Measurements from ENCODE around the gene DLG2. TPM values are rescaled to one million over a fixed set of nuclear protein-coding genes. Genes with fewer than 3 reads are reported as not detected.
"Not testable (repeated sequence)": the region's sequence is repeated elsewhere in the genome, so short reads cannot be mapped to it uniquely, and the experiment has no call there.

DLG2 gene
- total RNA-seq, 1 donor from 2014 or later, result 6.3 TPM

DNA sequence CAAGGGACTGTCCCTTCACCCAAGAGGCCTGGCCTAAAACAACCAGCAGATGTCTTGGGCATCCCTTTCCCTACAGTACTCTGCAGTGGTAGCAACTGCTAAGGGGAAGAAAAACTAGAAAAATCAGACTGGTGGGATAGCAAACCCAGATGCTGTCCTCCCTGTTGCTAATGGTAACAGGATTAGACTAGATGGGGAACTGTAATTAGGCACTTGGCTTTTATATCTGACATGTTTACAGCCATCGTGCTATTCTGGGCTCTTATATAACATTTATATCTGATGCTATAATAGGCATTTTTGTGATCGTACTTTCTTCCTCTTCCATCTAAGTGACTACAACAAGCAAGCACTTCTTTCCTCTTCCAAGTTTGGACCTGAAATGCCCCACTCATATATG, 316.7 kb downstream of the DLG2 start:
- no peak for ATAC-seq

DNA sequence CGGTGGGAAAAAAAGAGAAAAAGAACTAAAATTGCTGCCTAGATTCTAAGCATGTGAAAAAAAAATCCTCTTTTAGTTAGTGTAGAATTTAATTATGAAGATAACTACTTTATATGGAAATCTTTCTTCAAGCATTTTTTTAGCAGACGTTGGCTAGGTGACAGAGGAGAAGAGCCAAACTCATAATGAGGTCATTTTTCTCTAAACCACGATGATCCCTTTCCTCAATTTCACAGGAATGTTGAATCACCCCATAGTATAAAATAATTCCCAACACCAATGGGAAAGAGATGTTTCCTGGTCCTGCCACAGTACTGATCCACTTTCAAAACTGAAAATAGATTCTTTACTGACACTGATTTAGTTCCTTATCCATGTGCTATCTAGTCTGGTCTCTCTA, 319.8 kb downstream of the DLG2 start:
- ATAC-seq, result no peak

DNA sequence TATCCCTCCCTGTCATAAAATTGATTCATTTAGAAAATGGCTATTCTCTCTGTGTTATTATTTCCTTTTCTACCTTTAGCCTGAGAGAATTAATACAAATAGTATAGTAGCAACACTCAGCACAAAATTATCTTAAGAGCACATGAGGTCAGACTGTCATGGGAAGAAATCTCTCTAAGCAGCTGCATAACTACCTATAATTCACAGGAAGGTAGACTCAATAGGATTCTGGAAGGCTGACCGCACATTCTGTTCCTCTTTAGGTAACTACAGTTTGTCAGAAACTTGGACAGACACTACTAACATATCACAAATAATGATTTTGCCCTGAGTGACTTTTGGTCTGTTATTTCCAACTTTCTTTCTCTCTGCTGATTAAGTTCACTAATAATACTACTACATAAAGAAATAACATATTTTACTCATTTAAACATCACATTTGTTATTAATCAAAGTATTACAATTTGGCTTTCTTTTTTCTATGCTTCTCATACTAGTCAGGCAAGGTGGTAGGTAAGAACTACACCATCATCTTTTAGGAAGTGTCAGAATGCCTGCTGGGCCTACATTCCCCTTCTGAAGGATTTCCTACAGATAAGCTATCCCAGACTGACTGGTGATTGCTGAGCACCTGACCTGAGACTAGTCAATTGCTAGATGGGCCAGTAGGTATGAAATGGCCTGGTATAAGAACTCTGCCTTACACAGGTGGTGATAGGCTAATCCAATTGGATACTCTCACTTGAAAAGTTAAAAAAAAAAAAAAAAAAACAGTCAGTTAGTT, 325.1 kb downstream of the DLG2 start:
- ATAC-seq, result no peak

DNA sequence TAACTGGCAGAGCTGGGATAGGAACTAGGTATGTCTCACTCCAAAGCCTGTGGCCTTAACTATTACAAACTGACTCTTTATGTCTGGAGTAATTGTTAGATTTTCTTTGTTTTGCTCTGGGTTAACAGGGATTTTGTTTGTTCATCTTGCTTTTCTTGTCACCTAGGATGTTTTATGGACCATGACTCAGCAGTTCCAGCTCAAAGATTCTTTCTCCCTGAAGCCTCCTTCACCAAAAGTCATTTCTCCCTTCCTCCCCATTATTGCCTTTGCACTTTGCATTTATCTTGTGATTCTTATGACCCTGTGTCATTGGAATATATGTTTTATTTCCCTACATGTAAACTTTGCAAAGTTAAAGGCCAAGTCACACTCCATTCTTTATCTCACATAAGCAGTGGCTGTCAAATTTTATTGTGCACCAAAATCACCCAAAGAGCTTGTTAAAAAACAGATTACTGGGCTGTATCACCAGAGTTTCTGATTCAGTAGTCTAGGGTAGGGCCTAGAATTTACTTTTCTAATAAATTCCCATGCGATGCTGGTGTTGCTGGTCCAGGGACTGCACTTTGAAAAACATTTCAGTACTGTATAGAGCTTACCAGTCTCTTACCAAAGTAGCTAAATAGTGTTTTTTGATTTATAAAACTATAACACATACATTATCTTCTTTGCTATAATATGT, 327.7 kb downstream of the DLG2 start:
- no peak for ATAC-seq

DNA sequence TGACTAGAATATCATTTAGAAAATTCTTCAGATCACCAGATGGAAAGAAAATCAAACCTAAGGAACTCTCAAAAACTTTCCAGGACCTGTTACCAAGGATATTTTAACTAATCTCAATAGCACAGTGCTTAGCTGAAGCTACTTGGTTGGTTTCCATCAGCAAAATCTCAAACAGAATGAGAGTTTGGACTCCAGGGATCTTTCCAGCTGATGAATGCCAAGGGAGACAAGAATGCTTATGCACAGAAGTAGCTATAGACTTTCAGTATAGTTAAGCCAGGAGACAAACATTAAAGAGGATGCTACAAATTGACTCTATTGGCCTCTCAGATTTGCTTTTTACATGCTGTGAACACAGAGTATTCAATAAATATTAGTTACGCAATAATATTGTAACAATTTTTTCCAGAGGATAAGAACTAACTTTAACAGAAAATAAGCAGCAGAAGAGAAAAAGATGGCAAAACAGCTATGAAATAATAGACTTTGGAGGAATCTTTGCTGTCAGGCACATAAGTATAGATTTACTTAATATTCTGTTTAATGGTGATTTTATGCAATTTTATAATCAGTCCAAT, 331.4 kb downstream of the DLG2 start:
- ATAC-seq, result no peak

DNA sequence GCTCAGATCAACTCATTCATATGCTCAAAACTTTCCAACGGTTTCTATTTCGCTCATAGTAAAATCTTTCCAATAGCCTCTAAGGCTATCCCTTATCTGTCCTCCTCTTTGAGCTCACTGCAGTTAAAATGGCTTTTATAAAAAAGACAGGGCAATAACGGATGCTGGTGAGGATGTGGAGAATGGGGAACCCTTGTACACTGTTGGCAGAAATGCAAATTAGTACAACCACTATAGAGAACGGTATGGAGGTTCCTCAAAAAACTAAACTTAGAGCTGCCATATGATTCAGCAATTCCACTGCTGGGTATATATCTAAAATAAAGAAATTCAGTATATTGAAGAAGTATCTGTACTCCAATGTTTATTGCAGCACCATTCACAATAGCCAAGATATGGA, 345.6 kb downstream of the DLG2 start:
- no peak for ATAC-seq

DNA sequence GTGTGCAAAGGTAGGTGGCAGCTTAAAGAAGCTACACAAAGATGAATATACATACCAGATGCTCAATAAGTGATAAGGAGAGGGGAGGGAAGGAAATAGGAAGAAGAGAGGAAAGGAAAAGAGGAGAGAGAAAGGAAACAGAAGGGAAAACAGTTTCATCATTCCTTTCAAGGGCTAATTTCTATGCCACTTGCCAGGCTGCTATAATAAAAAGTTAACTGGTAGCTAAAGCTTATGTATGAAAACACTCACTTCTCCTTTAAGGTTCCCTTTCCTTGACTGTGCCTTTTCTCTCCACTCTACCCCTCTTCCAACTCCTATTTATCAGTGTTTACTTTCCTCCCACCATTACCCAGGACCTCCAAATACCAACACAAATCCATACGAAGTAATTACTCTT, 347.9 kb downstream of the DLG2 start:
- no peak for ATAC-seq

DNA sequence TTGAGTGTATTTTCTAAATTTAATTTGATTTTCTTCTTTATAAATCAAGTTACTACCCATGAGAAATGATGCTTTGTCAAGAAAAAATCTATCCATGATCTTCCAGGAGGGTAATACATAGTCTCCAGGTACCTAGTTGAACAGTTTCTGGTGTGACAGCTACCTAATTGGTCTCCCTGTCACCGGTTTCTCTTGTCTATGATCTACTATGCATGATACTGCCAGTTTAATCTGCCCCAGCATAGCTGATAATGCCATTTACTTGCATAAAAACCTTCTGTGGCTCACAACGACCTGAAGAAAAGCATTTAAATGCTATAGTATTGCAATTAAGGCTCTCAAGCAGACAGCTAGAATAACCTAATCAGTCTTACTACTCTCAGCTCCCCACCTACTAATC, 349.5 kb downstream of the DLG2 start:
- no peak for ATAC-seq

DNA sequence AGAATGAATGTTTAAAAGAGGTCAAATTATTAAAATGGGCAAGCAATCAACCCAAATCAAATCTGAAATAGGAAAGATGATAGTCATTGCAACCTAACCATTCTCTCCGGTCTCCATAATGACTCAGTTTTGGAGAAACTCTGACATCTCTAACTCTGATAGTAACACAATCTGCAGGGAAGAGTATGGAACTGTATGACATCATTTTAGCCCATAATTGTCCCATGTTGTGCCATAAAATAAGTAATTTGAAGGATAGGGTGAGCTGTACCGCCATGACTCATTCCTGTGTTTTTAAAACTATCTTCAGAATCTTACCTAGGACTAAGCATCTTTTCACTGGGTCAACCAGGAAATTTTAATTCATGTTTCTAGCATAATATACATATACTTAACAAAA, 350.8 kb downstream of the DLG2 start:
- no peak for ATAC-seq

DNA sequence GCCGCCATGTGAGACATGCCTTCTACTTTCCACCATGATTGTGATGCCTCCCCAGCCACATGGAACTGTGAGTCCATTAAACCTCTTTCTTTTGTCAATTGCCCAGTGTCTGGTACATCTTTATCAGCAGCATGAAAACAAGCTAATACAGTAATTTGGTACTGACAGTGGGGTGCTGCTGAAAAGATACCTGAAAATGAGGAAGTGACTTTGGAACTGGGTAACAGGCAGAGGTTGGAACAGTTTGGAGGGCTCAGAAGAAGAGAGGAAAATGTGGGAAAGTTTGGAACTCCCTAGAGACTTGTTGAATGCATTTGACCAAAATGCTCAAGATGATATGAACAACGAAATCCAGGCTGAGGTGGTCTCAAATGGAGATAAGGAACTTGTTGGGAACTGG, 356.8 kb downstream of the DLG2 start:
- not testable (repeated sequence) for ATAC-seq

DNA sequence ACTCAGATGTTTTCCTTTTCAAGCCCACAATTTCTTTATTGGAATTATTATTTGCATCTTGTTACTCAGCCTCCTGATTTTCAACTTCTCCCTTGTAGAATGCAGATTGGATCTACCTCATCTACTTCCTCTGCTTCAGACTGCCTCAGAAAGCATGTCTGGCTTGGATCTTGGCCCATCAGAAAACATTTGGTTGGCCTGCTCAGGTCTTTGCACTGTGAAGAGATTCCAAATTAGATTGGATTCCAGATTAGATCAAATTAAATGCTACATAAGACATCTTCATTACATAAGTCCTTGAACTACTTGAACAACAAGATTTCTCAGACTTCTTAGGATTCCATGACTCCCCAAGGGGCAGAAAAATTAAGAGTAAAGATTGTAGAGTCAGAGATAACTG, 358.0 kb downstream of the DLG2 start:
- ATAC-seq, result no peak

DNA sequence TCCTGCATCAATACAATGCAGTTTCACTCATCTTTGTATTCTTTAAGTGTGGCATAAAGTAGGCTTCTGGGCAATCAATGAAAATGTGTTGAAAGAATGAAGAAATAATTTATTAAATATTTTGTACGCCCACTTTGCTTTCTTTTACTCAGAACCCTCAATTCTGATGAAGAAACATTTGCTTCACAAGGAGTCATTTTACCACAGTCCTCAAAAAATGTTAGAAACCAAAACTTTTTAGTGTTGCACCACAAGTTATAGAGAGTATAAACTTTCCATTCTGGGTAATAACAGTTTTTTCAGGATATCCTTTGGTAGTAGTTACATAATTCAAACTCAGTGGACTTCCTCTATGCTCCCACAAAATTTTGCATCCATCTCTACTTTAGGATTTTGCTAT, 360.5 kb downstream of the DLG2 start:
- no peak for ATAC-seq

DNA sequence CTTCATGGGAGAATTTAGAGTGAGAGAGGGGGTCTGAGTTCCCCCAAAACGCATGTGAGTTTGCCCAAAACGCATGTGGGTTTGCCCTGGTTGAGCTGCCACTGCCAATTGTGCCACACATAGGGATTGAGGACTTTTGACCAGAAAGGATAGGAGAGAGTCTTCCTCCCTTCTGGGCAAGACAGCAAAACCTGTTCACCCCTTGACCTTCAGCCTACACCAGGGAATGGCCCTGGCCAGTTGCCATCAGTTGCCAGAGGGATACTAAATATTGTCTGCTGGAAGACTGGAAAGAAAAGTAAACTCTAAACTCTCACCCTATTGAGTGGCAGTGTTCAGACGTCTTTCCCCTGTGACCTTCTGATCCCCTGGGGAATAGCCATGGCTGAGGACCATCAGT, 363.8 kb downstream of the DLG2 start:
- no peak for ATAC-seq

DNA sequence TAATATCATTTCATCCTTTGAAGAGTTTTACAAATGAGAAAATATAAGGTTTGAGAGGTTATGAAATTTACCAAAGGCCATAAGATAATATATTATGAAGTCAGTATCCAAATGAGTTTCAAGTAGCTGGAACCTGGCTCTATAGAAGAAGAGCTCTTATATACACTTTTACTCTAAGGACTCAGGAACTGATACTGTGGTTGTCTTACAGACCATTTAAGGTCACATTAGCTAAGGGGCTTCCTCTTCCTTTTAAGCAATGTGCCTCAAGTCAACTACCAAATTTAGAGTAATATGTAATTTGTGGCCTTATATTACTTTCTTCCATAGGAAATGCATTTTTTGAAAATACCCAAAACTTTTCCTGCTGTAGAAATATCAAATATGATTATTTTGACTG, 369.3 kb downstream of the DLG2 start:
- ATAC-seq, result no peak

DNA sequence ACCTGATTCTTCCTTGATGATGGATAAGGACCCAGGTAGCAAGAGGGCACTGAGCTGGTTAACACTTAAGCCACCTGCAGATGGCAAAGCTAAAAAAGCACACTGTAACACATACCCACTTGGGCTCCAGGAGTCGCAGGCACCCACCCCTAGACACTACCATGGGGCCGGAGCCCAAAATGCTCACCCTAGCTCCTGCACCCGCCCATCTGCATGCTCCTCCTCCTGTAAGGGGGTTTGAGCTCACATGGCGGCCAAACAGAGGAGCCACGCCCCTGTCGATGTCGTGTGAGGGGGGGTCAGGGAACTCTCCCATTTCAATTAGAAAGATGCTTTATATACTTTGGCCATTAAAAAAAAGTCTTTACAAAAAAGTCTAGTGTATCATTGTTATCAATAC, 370.7 kb downstream of the DLG2 start:
- no peak for ATAC-seq

DNA sequence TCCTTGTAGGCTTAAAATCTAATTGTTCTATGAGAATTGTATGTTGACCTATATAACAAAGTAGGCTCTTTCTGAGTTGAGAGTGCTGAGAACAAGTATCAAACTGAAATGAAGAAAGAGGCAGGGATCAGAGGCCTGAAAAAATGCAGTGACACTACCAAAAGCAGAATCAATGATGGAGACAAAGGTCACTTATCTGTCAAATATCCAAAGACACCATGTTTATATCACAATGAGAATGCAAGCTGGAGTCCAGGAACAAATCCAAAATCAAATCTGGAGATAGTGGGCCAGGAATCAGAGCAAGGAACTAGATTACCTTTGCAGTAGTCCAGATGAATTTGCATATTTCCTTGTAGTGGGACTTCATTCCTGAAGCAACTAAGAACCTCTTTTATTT, 377.7 kb downstream of the DLG2 start:
- no peak for ATAC-seq

DNA sequence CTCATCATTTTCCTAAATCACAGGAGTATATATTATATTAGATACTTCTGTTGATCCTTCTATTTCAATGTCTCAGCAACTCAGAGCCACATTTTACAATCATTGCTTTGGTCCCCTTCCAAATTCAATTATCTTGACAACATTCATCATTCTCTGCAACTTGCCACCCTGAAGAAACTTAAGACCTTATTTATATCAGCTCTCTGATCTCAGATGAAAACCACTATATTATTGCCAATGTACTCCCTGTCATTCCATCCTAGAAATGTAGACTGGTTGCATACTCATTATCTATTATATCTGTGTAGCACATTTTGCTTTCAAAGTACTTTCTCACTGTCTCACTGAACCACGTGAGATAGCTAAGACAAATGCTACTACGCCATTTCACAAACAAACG, 379.3 kb downstream of the DLG2 start:
- ATAC-seq, result no peak

DNA sequence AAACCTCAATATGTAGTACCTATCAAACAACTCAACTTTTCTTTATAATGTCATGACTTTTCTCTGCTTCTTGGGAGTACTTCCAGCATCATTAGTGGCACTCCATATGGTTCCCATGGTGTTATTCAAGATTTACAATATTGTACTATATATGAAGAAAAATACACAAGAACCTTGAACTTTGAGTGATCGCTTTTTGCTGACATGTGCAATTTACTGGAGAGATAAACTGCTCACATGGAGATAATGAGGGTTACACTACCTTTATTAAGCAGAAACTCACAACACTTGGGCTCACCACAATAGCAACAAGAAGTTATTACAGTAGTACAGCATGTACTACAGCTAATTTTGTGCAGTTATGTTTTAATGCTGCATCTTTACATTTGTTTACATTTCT, 388.2 kb downstream of the DLG2 start:
- ATAC-seq, result no peak

DNA sequence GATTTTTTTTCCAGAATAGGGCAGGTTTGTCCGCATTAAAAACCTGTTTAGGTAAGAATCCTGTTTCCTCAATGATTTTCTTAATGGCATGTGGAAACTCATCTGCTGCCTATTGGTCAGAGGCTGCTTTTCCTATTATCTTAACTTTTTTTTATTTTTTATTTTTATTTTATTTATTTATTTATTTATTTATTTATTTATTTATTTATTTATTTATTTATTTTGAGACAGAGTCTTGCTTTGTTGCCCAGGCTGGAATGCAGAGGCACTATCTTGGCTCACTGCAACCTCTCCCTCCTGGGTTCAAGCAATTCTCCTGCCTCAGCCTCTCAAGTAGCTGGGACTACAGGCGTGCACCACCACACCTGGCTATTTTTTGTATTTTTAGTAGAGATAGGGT, 389.1 kb downstream of the DLG2 start:
- not testable (repeated sequence) for ATAC-seq

DNA sequence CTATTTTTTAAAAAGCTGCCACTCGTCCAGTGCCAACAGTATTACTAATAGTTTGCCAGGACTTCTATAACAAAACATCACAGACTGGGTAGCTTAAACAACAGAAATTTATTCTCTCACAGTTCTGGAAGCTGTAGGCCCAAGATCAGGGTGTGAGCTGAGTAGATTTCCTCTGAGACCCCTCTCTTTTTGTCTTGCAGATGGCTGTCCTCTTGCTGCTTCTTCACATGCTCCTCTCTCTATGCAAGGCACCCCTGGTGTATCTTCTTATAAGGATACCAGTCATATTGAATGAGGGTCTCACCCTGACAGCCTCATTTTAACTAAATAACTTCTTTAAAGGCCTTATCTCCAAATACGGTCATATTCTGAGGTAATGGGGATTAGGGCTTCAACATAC, 390.9 kb downstream of the DLG2 start:
- ATAC-seq, result no peak

DNA sequence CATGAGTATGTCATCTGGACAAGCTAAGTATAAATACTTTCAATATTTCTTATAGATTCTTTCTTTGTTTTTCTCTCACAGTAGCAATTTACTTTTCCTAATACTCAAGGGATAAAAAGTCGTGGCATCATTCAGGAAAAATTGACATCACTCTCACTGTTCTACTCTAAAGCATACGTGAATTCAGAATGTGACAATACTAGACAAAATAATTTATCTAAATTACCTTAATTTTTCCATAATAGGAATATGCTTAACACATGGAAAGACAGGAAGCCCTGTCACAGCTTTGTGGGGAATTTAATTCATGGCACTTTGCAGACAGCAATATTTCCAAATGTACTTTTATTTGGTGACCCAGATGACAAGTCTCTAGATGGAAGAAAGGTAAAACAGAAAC, 394.6 kb downstream of the DLG2 start:
- ATAC-seq, result no peak

DNA sequence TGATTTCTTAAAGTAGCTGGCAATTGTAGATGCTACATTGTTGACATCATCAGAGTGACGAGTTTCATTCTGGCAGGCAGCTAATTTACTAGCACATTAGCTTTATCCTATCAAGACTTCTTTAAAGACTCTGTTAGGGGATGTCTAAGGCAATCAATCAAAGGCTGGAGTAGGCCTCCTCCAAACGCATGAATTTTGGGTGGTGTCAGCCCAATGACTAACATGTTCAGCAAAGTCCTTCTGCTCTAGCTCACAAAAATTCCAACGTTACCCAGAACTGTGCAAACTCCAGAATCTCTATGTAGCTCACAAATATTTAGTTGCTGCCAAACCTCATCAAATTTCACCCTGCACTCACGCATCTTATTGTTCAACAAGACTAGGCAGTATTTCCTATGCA, 395.6 kb downstream of the DLG2 start:
- no peak for ATAC-seq

DNA sequence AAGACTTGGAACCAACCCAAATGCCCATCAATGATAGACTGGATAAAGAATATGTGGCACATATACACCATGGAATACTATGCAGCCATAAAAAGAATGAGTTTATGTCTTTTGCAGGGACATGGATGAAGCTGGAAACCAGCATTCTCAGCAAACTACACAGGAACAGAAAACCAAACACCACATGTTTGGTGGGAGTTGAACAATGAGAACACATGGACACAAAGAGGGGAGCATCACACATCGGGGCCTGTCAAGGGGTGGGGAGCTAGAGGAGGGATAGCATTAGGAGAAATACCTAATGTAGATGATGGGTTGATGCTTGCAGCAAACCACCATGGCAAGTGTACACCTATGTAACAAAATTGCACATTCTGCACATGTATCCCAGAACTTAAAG, 397.4 kb downstream of the DLG2 start:
- ATAC-seq, result not testable (repeated sequence)

DNA sequence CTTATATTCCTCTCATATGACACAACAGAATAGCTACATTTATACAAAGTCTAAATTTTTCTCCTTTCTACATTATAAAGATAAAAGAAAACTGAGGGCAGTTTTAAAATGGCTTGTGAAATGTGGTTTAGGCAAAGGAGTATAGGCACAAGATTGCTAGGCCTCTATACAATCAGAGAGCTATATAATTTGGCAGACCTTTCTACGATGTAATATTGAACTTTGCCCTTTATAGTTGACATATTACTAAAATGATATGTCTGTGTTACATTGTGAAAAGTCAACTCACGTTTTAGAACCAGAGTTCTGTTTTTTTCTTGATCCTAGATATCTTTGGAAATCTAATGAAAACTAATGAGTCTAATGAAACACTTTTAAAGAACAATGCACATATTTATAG, 430.2 kb downstream of the DLG2 start:
- no peak for ATAC-seq

All from esophagus mucosa (tissue), 1 donor.